ENCODE data around the gene DSCAML1. TPM values are rescaled to one million over a fixed set of nuclear protein-coding genes. Genes with fewer than 3 reads are reported as not detected.

DSCAML1 gene
- total and polyA plus RNA-seq, 9 of the 15 experiments (the other 6 are each of a cell fraction or from before 2014, with no cell fraction given): not detected

- ChIA-PET CTCF (ENCODE audit: low intra/inter-chr PET ratio) (no interaction called here), POLR2A (no interaction called here)
- DNase-seq (ENCODE audit: extremely low read depth in 1 of 4, low spot score in 3 of 4) (no peak), FAIRE-seq (no peak), ATAC-seq (no peak)
- intact Hi-C loops (cut with micrococcal nuclease) (no loop called here), in situ Hi-C loops (cut with MboI) (no loop called here)
- Histone ChIP-seq H3K27ac (ENCODE audit: extremely low read depth, low read depth, low read length) (no peak overlapping the region), H3K36me3 (ENCODE audit: control insufficient read depth, insufficient read depth, low read length) (no peaks in the 10 kb centered on the region), H2AFZ (ENCODE audit: low read depth, low read length) (no peak overlapping the region), H3K79me2 (ENCODE audit: control insufficient read depth, insufficient read depth, low read length) (no peaks in the 10 kb centered on the region), H3K4me1 (replicated peaks in 1 of 2; ENCODE audit: control insufficient read depth in 2 of 2, insufficient read depth in 2 of 2, low read length in 2 of 2) (peaks cover 0 to 4% of the 10 kb centered on the region in 2 experiments; a peak in 1 of 5 replicates), H3K4me3 (no peak overlapping the region), H3K9me1 (ENCODE audit: control insufficient read depth, insufficient read depth, low read length) (no peaks in the 10 kb centered on the region), H3K27me3 (ENCODE audit: control insufficient read depth in 2 of 2, insufficient read depth in 2 of 2, low read length in 2 of 2) (peaks cover 31 to 88% of the 10 kb centered on the region in 2 experiments; a peak in 4 of 5 replicates), H3K9ac (ENCODE audit: insufficient read depth in 1 of 2, low read depth in 2 of 2, low read length in 2 of 2) (no peak overlapping the region), H4K20me1 (replicated peaks; ENCODE audit: control insufficient read depth, insufficient read depth, low read length) (peaks cover 4% of the 10 kb centered on the region; the same call in 1 of the 2 replicates), H3K9me3 (replicated peaks; ENCODE audit: control insufficient read depth, insufficient read depth, low read depth, low read length) (no peaks in the 10 kb centered on the region), H3K4me2 (ENCODE audit: insufficient read depth, low read length) (no peak overlapping the region)
- under 1% methylated on average over 25 of the region's 30 CpGs for WGBS (ENCODE audit: insufficient coverage, low coverage, missing lambda C conversion rate)
- no TSS peak for BruUV-seq (replicated peaks)
- TF ChIP-seq TFAP4 (CRISPR knock-in tag; IDR thresholded peaks at IDR 0.05; ENCODE audit: borderline replicate concordance): no peak
- no peak for TF ChIP-seq RBM34 (IDR thresholded peaks at IDR 0.05; ENCODE audit: borderline replicate concordance, insufficient read depth, low read length)
- TF ChIP-seq ZBTB40 (IDR thresholded peaks at IDR 0.05): no peak
- TF ChIP-seq ZBTB40 (CRISPR knock-in tag; IDR thresholded peaks at IDR 0.05): no peak
- TF ChIP-seq ZBED1 (IDR thresholded peaks at IDR 0.05): no peak
- TF ChIP-seq KHSRP (IDR thresholded peaks at IDR 0.05): no peak
- TF ChIP-seq HBP1 (CRISPR knock-in tag; IDR thresholded peaks at IDR 0.05): no peak
- no peak for TF ChIP-seq BHLHE40 (IDR thresholded peaks at IDR 0.05; ENCODE audit: low read length)
- TF ChIP-seq NEUROD1 (IDR thresholded peaks at IDR 0.05; ENCODE audit: borderline replicate concordance, low read depth, low read length, partially characterized antibody): no peak
- no peak for TF ChIP-seq ZNF707 (CRISPR knock-in tag; conservative IDR thresholded peaks at IDR 0.05)
Measured at GRCh38 chr11:117518455-117518854, 278.6 kb downstream of the DSCAML1 start.

All from K562 (cell line).